HG03045 (cell line): ENCODE measurements around the gene RABEP2.
"Not testable (repeated sequence)": the region's sequence is repeated elsewhere in the genome, so short reads cannot be mapped to it uniquely, and the experiment has no call there.

Source experiments
- ATAC-seq: cut with Tn5 transposase; IDR thresholded peaks from one replicate; pipeline ENCODE4 v1.9.1; 2021; ENCODE audit warnings: mild to moderate bottlenecking, moderate library complexity; ENCODE audit not compliant: unreplicated experiment

Gene RABEP2

GRCh38 chr16:28904363-28904762 lies 20.7 kb downstream of the RABEP2 start:
- no peak for ATAC-seq

GRCh38 chr16:28903344-28904042 lies 21.5 kb downstream of the RABEP2 start:
- no peak for ATAC-seq

- no peak for ATAC-seq
These were observed 22.1 kb downstream of the RABEP2 start for GRCh38 chr16:28902909-28903308.

GRCh38 chr16:28901862-28902261 lies 23.2 kb downstream of the RABEP2 start:
- ATAC-seq = no peak

- ATAC-seq = no peak
These were observed 24.4 kb downstream of the RABEP2 start for GRCh38 chr16:28900601-28901000.

GRCh38 chr16:28899882-28900590 lies 25.0 kb downstream of the RABEP2 start:
- ATAC-seq = no peak

GRCh38 chr16:28898942-28899341 lies 26.1 kb downstream of the RABEP2 start:
- ATAC-seq = no peak

- ATAC-seq = no peak
These were observed 26.8 kb downstream of the RABEP2 start for GRCh38 chr16:28898266-28898665.

- no peak for ATAC-seq
These were observed 27.2 kb downstream of the RABEP2 start for GRCh38 chr16:28897826-28898225.

GRCh38 chr16:28895609-28896008 lies 29.4 kb downstream of the RABEP2 start:
- ATAC-seq = no peak

- no peak for ATAC-seq
These were observed 31.7 kb downstream of the RABEP2 start for GRCh38 chr16:28893291-28893690.

GRCh38 chr16:28891964-28892890 lies 32.8 kb downstream of the RABEP2 start:
- no peak for ATAC-seq

GRCh38 chr16:28890355-28890754 lies 34.7 kb downstream of the RABEP2 start:
- not testable (repeated sequence) for ATAC-seq

GRCh38 chr16:28886945-28887344 lies 38.1 kb downstream of the RABEP2 start:
- ATAC-seq = no peak

GRCh38 chr16:28884045-28884444 lies 41.0 kb downstream of the RABEP2 start:
- no peak for ATAC-seq

GRCh38 chr16:28883221-28883996 lies 41.6 kb downstream of the RABEP2 start:
- ATAC-seq = no peak

GRCh38 chr16:28882551-28883160 lies 42.4 kb downstream of the RABEP2 start:
- no peak for ATAC-seq

GRCh38 chr16:28881565-28881964 lies 43.5 kb downstream of the RABEP2 start:
- not testable (repeated sequence) for ATAC-seq

- ATAC-seq = no peak
These were observed 44.1 kb downstream of the RABEP2 start for GRCh38 chr16:28880955-28881354.

- no peak for ATAC-seq
These were observed 44.5 kb downstream of the RABEP2 start for GRCh38 chr16:28880589-28880915.
